ENCODE results near the gene HOXA7.

HOXA7 gene

GRCh38 chr7:27182861-27183681, 26.6 kb upstream of the HOXA7 start (continued):
- TF ChIP-seq, protein P1, sequence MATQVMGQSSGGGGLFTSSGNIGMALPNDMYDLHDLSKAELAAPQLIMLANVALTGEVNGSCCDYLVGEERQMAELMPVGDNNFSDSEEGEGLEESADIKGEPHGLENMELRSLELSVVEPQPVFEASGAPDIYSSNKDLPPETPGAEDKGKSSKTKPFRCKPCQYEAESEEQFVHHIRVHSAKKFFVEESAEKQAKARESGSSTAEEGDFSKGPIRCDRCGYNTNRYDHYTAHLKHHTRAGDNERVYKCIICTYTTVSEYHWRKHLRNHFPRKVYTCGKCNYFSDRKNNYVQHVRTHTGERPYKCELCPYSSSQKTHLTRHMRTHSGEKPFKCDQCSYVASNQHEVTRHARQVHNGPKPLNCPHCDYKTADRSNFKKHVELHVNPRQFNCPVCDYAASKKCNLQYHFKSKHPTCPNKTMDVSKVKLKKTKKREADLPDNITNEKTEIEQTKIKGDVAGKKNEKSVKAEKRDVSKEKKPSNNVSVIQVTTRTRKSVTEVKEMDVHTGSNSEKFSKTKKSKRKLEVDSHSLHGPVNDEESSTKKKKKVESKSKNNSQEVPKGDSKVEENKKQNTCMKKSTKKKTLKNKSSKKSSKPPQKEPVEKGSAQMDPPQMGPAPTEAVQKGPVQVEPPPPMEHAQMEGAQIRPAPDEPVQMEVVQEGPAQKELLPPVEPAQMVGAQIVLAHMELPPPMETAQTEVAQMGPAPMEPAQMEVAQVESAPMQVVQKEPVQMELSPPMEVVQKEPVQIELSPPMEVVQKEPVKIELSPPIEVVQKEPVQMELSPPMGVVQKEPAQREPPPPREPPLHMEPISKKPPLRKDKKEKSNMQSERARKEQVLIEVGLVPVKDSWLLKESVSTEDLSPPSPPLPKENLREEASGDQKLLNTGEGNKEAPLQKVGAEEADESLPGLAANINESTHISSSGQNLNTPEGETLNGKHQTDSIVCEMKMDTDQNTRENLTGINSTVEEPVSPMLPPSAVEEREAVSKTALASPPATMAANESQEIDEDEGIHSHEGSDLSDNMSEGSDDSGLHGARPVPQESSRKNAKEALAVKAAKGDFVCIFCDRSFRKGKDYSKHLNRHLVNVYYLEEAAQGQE (tag by site-specific recombination; IDR thresholded peaks at IDR 0.05), result no peak
- TF ChIP-seq ZNF175 (tag by site-specific recombination; IDR thresholded peaks at IDR 0.05) (no peak), ZFHX2 (tag by site-specific recombination; conservative IDR thresholded peaks at IDR 0.05) (no peak), ZNF239 (tag by site-specific recombination; IDR thresholded peaks at IDR 0.05) (no peak), ZNF302 (tag by site-specific recombination; IDR thresholded peaks at IDR 0.05; ENCODE audit: low read depth) (no peak), GLIS1 (tag by site-specific recombination; IDR thresholded peaks at IDR 0.05) (peak; percentile 38), ZNF600 (tag by site-specific recombination; IDR thresholded peaks at IDR 0.05) (0 out of 2 replicates have a peak, but pooled peaks have one; percentile 19), ZNF121 (tag by site-specific recombination; IDR thresholded peaks at IDR 0.05) (no peak), ZNF221 (tag by site-specific recombination; IDR thresholded peaks at IDR 0.05; ENCODE audit: borderline replicate concordance) (no peak), KLF8 (tag by site-specific recombination; IDR thresholded peaks at IDR 0.05) (no peak), ZNF311 (tag by site-specific recombination; IDR thresholded peaks at IDR 0.05; ENCODE audit: borderline replicate concordance) (no peak), MYNN (tag by site-specific recombination; IDR thresholded peaks at IDR 0.05; ENCODE audit: borderline replicate concordance) (no peak)
- TF ChIP-seq, protein P2, sequence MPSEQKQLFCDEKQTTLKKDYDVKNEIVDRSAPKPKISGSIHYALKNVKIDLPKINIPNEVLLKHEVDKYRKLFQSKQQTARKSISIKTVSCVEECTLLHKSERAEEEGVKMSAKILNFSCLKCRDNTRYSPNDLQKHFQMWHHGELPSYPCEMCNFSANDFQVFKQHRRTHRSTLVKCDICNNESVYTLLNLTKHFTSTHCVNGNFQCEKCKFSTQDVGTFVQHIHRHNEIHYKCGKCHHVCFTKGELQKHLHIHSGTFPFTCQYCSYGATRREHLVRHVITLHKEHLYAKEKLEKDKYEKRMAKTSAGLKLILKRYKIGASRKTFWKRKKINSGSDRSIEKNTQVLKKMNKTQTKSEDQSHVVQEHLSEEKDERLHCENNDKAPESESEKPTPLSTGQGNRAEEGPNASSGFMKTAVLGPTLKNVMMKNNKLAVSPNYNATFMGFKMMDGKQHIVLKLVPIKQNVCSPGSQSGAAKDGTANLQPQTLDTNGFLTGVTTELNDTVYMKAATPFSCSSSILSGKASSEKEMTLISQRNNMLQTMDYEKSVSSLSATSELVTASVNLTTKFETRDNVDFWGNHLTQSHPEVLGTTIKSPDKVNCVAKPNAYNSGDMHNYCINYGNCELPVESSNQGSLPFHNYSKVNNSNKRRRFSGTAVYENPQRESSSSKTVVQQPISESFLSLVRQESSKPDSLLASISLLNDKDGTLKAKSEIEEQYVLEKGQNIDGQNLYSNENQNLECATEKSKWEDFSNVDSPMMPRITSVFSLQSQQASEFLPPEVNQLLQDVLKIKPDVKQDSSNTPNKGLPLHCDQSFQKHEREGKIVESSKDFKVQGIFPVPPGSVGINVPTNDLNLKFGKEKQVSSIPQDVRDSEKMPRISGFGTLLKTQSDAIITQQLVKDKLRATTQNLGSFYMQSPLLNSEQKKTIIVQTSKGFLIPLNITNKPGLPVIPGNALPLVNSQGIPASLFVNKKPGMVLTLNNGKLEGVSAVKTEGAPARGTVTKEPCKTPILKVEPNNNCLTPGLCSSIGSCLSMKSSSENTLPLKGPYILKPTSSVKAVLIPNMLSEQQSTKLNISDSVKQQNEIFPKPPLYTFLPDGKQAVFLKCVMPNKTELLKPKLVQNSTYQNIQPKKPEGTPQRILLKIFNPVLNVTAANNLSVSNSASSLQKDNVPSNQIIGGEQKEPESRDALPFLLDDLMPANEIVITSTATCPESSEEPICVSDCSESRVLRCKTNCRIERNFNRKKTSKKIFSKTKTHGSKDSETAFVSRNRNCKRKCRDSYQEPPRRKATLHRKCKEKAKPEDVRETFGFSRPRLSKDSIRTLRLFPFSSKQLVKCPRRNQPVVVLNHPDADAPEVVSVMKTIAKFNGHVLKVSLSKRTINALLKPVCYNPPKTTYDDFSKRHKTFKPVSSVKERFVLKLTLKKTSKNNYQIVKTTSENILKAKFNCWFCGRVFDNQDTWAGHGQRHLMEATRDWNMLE (tag by site-specific recombination; conservative IDR thresholded peaks at IDR 0.05; ENCODE audit: low read depth), result no peak

- H3K27ac ChIP-seq (ENCODE audit: extremely low read depth, low read depth, low read length), result peak overlapping the region; percentile 99
- H3K9me3 ChIP-seq (ENCODE audit: control insufficient read depth, insufficient read depth, low read depth, low read length), result no peaks in the 10 kb centered on the region
- H3K36me3 ChIP-seq (ENCODE audit: control insufficient read depth in 2 of 2, insufficient read depth in 1 of 2, low read length in 2 of 2), result peaks cover 0 to 10% of the 10 kb centered on the region in 2 experiments; a peak in 2 of 3 replicates
- CTCF ChIA-PET, result interaction anchor here (0.7 to 1.8 kb wide), 6 partner anchors 8 to 276 kb away, joined by 3 to 7 read pairs (median 4); no protein-coding TSS in a partner anchor
- POLR2A ChIA-PET, result interaction anchor here (0.6 to 7.6 kb wide), 9 partner anchors 9 to 1320 kb away, joined by 3 to 237 read pairs (median 5); partner anchors contain the start of genes HOXA10, HOXA13 and HOXA9
- peak overlapping the region; percentile 55 for H3K4me3 ChIP-seq (ENCODE audit: low read depth, low read length)
- H3K4me1 ChIP-seq (ENCODE audit: control insufficient read depth, insufficient read depth, low read length), result peaks cover 36% of the 10 kb centered on the region
- TF ChIP-seq ZXDB (tag by site-specific recombination; IDR thresholded peaks at IDR 0.05) (no peak), ZNF843 (tag by site-specific recombination; IDR thresholded peaks at IDR 0.05) (peak; percentile 37; the same call in 1 of the 2 replicates), KLF10 (tag by site-specific recombination; IDR thresholded peaks at IDR 0.05) (peak; percentile 38; the same call in 1 of the 2 replicates), ZIC2 (tag by site-specific recombination; IDR thresholded peaks at IDR 0.05) (peak; percentile 87), ZNF670 (tag by site-specific recombination; IDR thresholded peaks at IDR 0.05; ENCODE audit: low read depth) (no peak)
- TF ChIP-seq, protein P1 (tag by site-specific recombination; IDR thresholded peaks at IDR 0.05), result 0 out of 2 replicates have a peak, but pooled peaks have one; percentile 30
Observed at GRCh38 chr7:27182285-27182841, 25.9 kb upstream of the HOXA7 start.
